LHCN-M2 (cell line): ENCODE measurements around the gene TMTC2. TPM values are rescaled to one million over a fixed set of nuclear protein-coding genes. Genes with fewer than 3 reads are reported as not detected.

Experiments used
- DNase-seq: peaks from one replicate; pipeline ENCODE4 v3.0.0-alpha.2; 2012; ENCODE audit warnings: low read depth
- total RNA-seq: library from RNA; depleted of rRNA; stranded (reverse); fragments of >200 nt; gene quantifications from 2 replicates; pipeline ENCODE4 v1.2.3, GENCODE V29; 2014

Gene TMTC2
- total RNA-seq, 1 experiment from 2014 or later, result 1.2 TPM

GRCh38 chr12:82682326-82682725, 4.4 kb upstream of the TMTC2 start:
- no peak for DNase-seq

DNA sequence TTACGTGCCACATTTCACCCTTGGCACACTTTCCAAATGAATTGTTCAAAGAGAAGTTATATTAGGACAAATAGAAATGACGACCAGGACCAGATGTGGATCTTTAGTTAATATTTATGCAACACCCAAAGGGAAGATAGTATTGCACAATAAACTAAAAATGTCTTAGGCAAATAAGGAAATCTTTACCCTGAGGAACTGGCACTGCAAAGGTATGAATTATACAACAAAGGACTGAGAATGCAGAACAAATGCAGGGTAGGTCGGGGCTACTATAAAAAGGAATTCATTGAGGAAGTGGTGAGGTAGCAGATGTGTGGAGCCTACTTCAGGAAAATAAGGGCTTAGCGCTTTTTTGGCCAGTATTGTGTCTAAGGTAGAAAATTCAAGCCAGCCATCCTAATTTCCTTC, 3.9 kb upstream of the TMTC2 start:
- DNase-seq, result no peak

GRCh38 chr12:82685790-82686167, 927 bp upstream of the TMTC2 start:
- DNase-seq, result peak; percentile 86

DNA sequence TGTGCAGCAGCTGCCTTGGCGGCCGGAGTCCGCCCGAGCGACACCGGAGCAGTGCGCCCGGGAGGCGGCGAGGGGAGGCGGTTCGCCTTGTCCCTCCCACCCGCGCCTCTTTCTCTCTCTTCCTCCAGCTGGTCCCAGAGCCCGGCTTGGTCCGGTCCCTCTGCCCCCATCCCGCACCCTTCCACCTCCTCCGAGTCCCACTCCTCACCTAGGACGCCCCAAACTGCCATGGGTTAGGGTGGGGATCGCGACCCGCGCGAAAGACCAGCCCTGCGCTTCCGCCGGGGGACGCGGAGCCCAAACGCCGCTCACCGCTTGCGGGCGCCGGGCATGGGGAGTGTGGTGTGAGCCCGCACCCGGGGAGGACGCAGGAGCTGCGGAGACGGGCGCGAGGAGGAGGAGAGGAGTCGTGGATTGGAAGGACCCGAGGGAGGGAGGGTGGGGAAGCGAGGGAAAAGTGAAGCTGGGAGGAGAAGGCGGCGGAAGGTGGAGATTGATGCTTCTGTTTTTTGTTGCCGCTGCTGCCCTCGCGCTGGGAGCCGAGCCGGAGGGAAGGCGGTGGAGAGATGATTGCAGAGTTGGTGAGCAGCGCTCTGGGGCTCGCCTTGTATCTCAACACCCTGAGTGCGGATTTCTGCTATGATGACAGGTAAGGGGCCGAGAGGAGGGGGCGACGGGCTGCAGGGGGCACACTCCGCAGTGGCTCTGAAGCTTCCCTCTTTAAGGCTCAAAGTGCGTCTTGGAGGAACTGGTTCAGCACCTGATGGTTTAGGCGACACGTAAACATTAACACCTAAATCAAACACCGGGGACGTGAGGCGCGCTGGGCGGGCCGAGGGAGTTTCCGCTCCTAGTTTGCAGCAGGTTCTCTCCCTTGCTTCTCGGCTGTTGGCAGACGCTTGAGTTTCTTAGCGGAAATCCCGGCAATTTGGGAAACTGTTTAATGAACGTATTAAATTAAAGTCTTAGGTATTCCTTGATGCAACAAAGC, 610 bp downstream of the TMTC2 start:
- peak; percentile 10 for DNase-seq

DNA sequence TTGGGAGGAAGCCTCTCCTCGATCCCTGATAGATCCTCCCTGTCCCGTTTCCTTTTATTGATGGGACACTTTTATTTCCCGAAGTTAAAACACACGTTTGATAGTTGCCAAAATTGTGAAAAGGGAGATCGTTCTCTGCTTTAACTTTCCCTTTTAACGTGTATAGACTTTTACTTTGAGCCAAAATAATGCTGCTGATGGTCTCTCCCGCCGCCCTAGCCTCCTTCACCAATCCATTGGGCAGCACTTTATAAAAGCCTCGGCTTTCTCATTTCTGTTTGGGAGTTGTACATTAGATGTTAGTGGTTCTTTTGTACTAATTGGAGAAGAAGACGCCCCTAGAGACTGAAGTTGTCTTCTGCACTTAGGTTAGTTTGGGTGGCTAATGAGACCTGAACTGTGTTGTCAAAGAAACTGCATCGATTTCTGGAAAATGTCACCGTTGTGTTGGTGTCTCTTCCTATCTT, 1.4 kb downstream of the TMTC2 start:
- DNase-seq, result peak; percentile 12

- no peak for DNase-seq
Measured at GRCh38 chr12:82688596-82688995, 1.9 kb downstream of the TMTC2 start.

GRCh38 chr12:82690006-82690405, 3.3 kb downstream of the TMTC2 start:
- DNase-seq, result no peak

DNA sequence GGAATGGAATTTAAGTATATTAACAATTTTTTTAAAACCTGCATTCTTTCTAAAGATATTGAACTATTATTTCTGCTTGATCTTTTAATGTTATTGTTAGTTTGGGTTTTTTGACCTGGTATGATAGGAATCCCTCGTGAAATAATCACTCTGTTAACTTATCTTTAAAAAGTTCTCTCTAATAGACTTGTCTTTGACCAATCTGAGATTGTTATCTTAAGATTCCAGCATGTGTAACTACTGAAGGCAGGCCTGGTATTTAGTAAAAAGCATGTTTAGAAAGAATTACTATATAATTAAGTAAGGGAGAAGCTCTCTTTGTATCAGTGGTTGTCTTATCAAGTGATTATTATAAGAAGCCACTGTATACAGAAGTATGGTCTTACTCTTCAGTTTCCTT, 4.8 kb downstream of the TMTC2 start:
- no peak for DNase-seq

- no peak for DNase-seq
Measured at GRCh38 chr12:82694276-82694675, 7.6 kb downstream of the TMTC2 start.

DNA sequence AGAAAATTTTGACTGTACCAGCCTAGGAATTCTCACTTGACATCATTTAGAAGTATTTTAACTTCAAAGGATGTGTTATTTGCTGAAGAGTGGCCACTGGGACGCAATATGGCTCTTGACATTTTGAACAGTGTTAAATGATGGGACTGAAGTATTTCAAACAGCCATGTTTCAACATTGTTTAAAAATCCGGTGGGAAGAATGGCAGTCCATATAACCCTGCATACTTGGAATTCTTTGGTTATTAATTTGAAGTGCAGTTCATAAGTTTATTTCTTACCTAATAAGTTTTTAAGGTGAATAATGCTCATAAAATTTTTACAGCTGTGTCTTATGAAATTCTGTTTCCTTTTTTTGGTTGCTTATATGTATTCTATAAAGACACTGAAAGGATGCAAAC, 8.3 kb downstream of the TMTC2 start:
- DNase-seq, result peak; percentile 18

DNA sequence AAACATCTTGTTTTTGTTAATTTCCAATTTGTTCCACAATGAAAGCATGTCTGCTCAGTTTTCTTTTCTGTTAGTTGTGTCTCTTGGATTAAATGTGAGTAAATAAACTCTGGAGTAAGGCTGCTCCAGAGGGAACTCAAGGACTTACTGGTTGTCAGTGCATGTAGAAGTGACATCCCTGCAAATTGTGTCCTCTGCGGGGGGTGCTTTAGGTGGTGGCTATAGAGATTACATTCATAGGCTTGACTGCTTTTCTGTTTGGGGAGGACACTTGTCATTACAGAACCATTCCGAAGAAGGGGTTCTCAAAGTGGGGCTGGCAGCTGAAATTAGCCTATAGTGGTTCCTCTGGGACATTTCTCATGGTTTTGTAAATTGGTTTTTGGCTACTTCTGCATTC, 8.8 kb downstream of the TMTC2 start:
- no peak for DNase-seq

- DNase-seq, result no peak
Measured at GRCh38 chr12:82696543-82696942, 9.8 kb downstream of the TMTC2 start.

DNA sequence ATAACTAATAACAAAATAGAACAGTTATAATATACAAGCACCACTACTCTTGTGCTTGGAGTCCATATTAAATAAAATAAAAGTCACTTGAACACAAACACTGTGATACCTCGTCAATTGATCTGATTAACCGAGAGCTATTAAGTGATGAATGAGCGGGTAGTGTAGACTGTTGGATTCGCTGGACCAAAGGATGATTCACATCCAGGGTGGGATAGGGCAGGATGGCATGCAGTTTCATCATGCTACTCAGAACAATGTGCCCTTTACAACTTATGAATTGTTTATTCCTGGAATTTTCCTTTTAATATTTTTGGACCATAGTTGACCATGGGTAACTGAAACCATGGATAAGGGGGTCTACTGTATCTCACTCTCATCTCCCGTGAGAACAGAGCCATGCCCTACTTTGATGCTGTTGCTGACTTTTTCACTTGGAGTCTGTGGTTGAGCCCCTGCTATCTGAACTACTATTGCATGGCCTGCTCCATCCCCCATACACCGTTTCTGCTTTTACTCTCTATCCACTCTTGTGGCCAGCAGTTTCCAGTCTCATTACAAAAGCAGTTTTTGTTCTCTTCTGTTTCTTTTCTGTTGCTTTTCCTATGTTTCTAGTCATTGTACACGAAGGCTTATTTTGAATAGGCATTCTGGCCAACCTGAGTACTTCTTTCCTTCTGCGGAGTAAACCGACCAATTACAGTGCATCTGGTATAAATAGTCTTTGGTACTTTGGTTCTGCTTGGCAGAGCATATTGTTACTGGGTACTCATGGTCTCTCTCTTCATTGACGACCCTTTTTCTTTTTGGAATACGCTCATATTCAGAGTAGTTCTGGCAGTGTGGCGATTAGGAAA, 12.2 kb downstream of the TMTC2 start:
- DNase-seq, result no peak

GRCh38 chr12:82705774-82706173, 19.1 kb downstream of the TMTC2 start:
- no peak for DNase-seq

DNA sequence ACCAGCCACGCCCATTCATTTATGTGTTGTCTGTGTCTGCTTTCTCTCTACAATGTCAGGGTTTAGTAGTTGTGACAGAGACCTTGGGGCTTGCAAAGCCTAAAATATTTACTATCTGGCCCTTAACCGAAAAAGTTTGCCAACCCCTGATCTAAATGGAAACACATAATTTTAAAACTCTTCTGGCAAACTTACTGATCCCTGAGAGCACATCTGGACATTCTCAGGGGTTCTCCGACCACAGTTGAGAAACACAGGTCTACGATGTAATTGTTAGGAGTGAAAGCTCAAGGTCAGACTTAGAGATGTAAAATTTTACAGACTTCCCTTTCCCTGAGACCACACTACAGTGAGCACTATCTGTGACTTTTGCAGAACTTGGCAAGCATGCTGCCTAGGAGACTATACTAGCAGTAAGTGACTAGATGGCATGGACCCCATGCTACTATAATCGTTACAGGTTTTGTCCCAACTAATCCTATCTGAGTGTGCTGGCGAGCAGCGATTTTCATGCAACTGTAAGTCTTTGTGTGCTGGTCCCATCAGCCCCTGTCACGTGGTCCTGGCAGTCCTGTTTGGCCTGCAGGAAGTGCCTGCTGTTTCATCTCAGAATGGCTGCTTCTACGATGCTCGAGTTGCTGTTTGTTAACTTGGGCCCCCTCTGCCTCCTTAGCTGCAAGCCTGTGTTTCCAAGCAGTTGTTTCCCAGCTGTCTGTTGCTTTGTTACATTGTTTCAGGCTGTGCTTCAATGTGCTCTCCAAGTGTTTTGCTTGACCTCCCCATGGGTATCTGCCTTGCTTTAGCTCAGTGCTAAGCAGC, 21.6 kb downstream of the TMTC2 start:
- no peak for DNase-seq

- DNase-seq, result no peak
Measured at GRCh38 chr12:82709794-82710355, 23.2 kb downstream of the TMTC2 start.

- DNase-seq, result no peak
Measured at GRCh38 chr12:82710741-82711140, 24.0 kb downstream of the TMTC2 start.

DNA sequence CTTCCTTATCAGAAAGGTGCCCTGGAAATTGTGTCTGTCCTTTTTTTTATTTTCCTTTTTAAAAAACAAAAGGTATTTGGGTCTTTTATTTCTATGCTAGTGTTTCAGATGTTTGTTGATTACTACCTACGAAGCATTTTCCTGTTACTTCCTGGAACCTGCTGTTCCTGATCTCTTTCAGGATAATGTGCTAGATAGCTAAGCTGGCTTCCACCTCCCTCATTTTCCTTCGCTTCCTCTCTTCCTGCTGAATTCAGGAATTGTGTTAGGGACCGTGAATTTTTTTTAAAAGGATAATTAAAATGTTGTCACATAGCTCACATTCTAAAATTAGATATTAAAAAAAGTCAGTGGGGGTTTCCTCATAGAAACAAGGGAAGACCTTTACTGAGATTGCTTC, 27.7 kb downstream of the TMTC2 start:
- no peak for DNase-seq

- DNase-seq, result no peak
Measured at GRCh38 chr12:82721726-82722125, 35.0 kb downstream of the TMTC2 start.

GRCh38 chr12:82723093-82723492, 36.4 kb downstream of the TMTC2 start:
- DNase-seq, result no peak

DNA sequence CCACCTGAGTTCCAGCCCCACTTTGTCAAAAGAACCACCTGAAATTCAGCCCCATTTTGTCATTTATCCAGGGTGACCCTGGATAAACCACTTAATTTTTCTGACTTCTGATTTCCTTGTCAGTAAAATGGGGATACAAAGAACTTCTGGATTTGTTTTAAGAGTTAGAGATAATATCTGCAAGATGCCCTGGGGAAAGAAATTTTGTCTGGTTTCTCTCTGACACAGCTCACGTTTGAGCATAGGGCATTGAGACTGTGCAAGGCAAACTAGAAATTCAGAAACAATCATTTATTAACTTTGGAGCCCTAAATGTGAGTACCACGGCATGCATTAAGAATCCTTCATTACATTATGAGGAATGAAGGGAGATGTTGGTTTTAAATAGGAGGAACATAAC, 37.2 kb downstream of the TMTC2 start:
- DNase-seq, result no peak
